K562 (cell line): ENCODE results near the gene MRPL22.

ENCODE experiments used
- CTCF ChIP-seq, 3 experiments: IDR thresholded peaks in 2 of 3; conservative IDR thresholded peaks in 1 of 3; 2 replicates each; pipeline ENCODE4 v1.5.1; 2011 to 2012; ENCODE audit warnings: low read length in 3 of 3, mild to moderate bottlenecking in 3 of 3, control low read depth in 2 of 3, improper control_type of control experiment in 1 of 3, inconsistent platforms in 1 of 3, low read depth in 1 of 3, mixed read lengths in 1 of 3, moderate library complexity in 1 of 3; ENCODE audit not compliant: insufficient read depth in 2 of 3
- FOS ChIP-seq: IDR thresholded peaks from 3 replicates; pipeline ENCODE4 v1.6.1; 2011; ENCODE audit not compliant: insufficient read length; ENCODE audit errors: extremely low read depth
- TBP ChIP-seq: optimal IDR thresholded peaks from 2 replicates; pipeline ENCODE3; 2011; ENCODE audit warnings: low read depth, low read length, improper control_type of control experiment

DNA sequence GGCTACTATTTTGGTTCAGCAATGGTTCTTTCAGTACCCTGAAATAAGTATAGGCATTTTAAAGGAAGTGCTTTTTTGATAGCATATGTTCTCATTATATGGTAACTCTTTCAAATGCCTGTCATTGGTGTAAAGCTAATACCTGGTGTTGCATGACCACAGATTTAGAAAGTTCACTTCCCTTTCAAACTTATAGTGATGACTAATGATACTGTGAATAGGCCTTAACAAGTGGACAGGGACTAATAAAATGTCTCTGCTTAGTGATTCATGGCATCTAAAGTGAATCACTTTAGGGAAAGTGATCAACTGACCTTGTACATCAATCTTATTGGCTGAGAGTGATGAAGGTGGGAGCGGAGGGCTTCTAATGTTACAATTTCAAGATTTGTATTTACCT, 21.6 kb downstream of the MRPL22 start:
- TF ChIP-seq FOS: no peak
- TF ChIP-seq CTCF (IDR thresholded peaks at IDR 0.05 in 2 of 3, conservative IDR thresholded peaks at IDR 0.05 in 1 of 3; ENCODE audit: insufficient read depth in 2 of 3, low read depth in 1 of 3, low read length in 3 of 3): no peak
- no peak for TF ChIP-seq TBP
